GM19043 (cell line): ENCODE data around the gene FAM177A1.

Experiments
- ATAC-seq: cut with Tn5 transposase; IDR thresholded peaks from one replicate; pipeline ENCODE4 v1.9.1; 2021; ENCODE audit warnings: low read depth; ENCODE audit not compliant: unreplicated experiment

Gene FAM177A1

DNA sequence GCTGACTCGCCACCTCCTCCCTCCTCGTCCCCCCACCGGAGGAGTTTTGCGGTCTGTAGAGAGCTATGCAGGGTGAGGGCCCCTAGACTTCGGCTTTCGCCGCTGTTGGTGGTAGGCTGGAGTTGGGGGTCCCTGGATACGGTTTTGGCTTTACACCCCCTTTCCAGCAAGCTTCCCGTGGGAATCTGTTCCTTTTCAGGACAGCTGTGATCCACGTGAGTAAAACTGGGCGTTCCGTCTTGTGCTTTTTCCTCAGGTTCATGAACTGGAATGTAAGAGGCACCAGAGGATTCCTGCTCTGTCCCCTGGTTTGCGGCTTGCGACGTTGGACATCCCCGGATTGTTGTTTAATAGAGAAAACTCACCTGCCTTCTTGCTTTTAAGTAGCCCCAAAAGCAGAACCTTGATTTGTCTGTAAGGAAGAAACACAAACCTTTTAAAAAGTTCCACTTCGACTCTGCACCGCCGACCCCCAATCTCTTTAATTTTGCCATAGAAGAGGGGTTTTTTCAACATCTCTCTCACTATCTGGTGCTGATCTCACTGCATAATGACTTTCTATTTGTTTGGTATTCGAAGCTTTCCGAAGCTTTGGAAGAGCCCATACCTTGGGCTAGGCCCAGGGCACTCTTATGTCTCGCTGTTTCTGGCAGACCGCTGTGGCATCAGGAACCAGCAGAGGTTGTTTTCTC, 76.8 kb downstream of the FAM177A1 start:
- ATAC-seq, result no peak

- no peak for ATAC-seq
Observed at GRCh38 chr14:35123388-35123703, 77.3 kb downstream of the FAM177A1 start.

DNA sequence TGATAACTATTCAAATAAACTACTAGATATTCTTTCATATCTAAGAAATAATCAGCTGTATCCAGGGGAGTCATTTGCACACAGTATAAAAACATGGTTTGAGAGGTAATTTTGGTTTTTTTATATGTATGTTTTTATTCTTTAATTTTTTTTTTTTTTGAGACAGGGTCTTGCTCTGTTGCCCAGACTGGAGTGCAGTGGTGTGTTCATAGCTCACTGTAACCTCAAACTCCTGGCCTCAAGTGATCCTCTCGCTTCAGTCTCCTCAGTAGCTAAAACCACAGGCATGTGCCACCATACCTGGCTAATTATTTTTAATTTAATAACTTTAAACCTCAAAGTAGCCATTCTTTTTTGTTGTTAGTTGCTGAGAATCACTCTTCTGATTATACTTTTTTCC, 78.1 kb downstream of the FAM177A1 start:
- no peak for ATAC-seq
